Measurements from ENCODE around the gene LGR4. TPM values are rescaled to one million over a fixed set of nuclear protein-coding genes. Genes with fewer than 3 reads are reported as not detected.

The LGR4 gene
- total RNA-seq, 3 donors from 2014 or later (not counting 1 experiment from before 2014, with no cell fraction given): 0.08 to 0.70 (median 0.35) TPM

DNA sequence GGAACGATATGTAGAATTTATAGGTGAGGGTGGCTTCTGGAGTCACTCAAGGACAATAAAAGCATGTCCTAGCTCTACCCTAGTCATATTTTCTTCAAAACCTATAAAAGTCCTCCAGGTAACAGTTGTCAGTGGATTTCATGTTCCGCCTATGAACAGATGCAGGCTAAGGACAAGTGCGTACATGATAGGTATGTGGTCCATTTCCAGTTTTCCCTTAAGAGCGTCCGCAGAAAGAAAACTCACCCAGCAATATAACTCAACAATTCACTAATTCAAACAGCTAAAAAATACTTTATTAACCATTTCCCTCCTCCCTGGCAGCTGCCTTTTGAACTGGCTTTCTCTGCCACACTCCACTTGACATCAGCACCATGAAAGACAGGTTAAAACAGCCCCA is 59.4 kb downstream of the LGR4 start:
- H3K27me3 Mint-ChIP-seq (ENCODE audit: low read depth in 2 of 2): peaks cover 5 to 6% of the 10 kb centered on the region in 2 donors
- ATAC-seq (no peak), DNase-seq (no peak)
- intact Hi-C loops (cut with micrococcal nuclease): no loop called here
- Histone ChIP-seq H3K9me3 (ENCODE audit: control insufficient read depth, insufficient read depth, low read length) (no peaks in the 10 kb centered on the region), H3K36me3 (ENCODE audit: control insufficient read depth, insufficient read depth, low read length) (no peaks in the 10 kb centered on the region), H3K27ac (ENCODE audit: low read length) (no peak overlapping the region), H3K4me3 (ENCODE audit: low read length) (no peak overlapping the region), H3K4me1 (ENCODE audit: control insufficient read depth, insufficient read depth, low read length) (no peaks in the 10 kb centered on the region), H3K27me3 (ENCODE audit: control insufficient read depth, insufficient read depth, low read length) (no peaks in the 10 kb centered on the region)
- H3K4me3 Mint-ChIP-seq: no peak overlapping the region
- H3K36me3 Mint-ChIP-seq: no peaks in the 10 kb centered on the region
- no peaks in the 10 kb centered on the region for H3K4me1 Mint-ChIP-seq
- WGBS (ENCODE audit: insufficient coverage): 96% methylated on average over 4 of the region's 5 CpGs
- no peak overlapping the region for H3K27ac Mint-ChIP-seq
- TF ChIP-seq CTCF (IDR thresholded peaks at IDR 0.05): no peak
- H3K9me3 Mint-ChIP-seq: no peaks in the 10 kb centered on the region

GRCh38 chr11:27412192-27412691 is 60.3 kb downstream of the LGR4 start:
- TF ChIP-seq CTCF (IDR thresholded peaks at IDR 0.05): no peak
- Histone ChIP-seq H3K9me3 (ENCODE audit: control insufficient read depth, insufficient read depth, low read length) (no peaks in the 10 kb centered on the region), H3K27ac (ENCODE audit: low read length) (no peak overlapping the region), H3K4me3 (ENCODE audit: low read length) (no peak overlapping the region), H3K36me3 (ENCODE audit: control insufficient read depth, insufficient read depth, low read length) (no peaks in the 10 kb centered on the region), H3K27me3 (ENCODE audit: control insufficient read depth, insufficient read depth, low read length) (no peaks in the 10 kb centered on the region), H3K4me1 (ENCODE audit: control insufficient read depth, insufficient read depth, low read length) (no peaks in the 10 kb centered on the region)
- ATAC-seq (no peak), DNase-seq (no peak)
- H3K36me3 Mint-ChIP-seq: no peaks in the 10 kb centered on the region
- H3K4me3 Mint-ChIP-seq: no peak overlapping the region
- H3K4me1 Mint-ChIP-seq: no peaks in the 10 kb centered on the region
- H3K9me3 Mint-ChIP-seq: no peaks in the 10 kb centered on the region
- no peak overlapping the region for H3K27ac Mint-ChIP-seq
- intact Hi-C loops (cut with micrococcal nuclease): no loop called here
- peaks cover 5 to 6% of the 10 kb centered on the region in 2 donors for H3K27me3 Mint-ChIP-seq (ENCODE audit: low read depth in 2 of 2)

GRCh38 chr11:27411328-27411727 is 61.3 kb downstream of the LGR4 start:
- peaks cover 5 to 6% of the 10 kb centered on the region in 2 donors for H3K27me3 Mint-ChIP-seq (ENCODE audit: low read depth in 2 of 2)
- no peak for TF ChIP-seq CTCF (IDR thresholded peaks at IDR 0.05)
- DNase-seq (no peak), ATAC-seq (no peak)
- Histone ChIP-seq H3K4me1 (ENCODE audit: control insufficient read depth, insufficient read depth, low read length) (no peaks in the 10 kb centered on the region), H3K36me3 (ENCODE audit: control insufficient read depth, insufficient read depth, low read length) (no peaks in the 10 kb centered on the region), H3K27ac (ENCODE audit: low read length) (no peak overlapping the region), H3K4me3 (ENCODE audit: low read length) (no peak overlapping the region), H3K9me3 (ENCODE audit: control insufficient read depth, insufficient read depth, low read length) (no peaks in the 10 kb centered on the region), H3K27me3 (ENCODE audit: control insufficient read depth, insufficient read depth, low read length) (no peaks in the 10 kb centered on the region)
- no peak overlapping the region for H3K4me3 Mint-ChIP-seq
- no peaks in the 10 kb centered on the region for H3K36me3 Mint-ChIP-seq
- H3K27ac Mint-ChIP-seq: no peak overlapping the region
- H3K4me1 Mint-ChIP-seq: no peaks in the 10 kb centered on the region
- intact Hi-C loops (cut with micrococcal nuclease): no loop called here
- no peaks in the 10 kb centered on the region for H3K9me3 Mint-ChIP-seq

DNA sequence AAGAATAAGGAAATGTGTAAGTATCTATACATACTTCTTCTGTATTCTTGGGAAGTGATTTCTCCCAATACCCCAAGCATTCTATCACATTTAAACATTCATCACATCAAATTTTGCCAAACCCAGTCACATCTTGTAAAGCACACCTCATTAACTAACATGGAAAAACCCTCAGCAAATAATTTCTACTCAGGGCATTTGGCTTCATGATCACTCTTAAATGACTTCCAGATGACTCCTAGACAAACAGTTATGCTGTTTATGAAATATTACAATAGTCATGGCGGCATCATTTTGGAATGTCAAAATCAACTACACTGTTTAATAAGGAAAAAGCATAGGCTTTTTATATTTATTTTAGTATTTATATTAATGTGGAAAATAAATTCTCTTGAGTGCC is 62.3 kb downstream of the LGR4 start:
- Mint-ChIP-seq H3K27ac (no peak overlapping the region), H3K4me3 (no peak overlapping the region), H3K36me3 (no peaks in the 10 kb centered on the region), H3K27me3 (ENCODE audit: low read depth in 2 of 2) (peaks cover 3 to 6% of the 10 kb centered on the region in 2 donors), H3K9me3 (no peaks in the 10 kb centered on the region), H3K4me1 (no peaks in the 10 kb centered on the region)
- WGBS (ENCODE audit: insufficient coverage): no CpG with 5 or more reads among the region's 1 CpG
- TF ChIP-seq CTCF (IDR thresholded peaks at IDR 0.05): no peak
- Histone ChIP-seq H3K4me3 (ENCODE audit: low read length) (no peak overlapping the region), H3K4me1 (ENCODE audit: control insufficient read depth, insufficient read depth, low read length) (no peaks in the 10 kb centered on the region), H3K27me3 (ENCODE audit: control insufficient read depth, insufficient read depth, low read length) (no peaks in the 10 kb centered on the region), H3K9me3 (ENCODE audit: control insufficient read depth, insufficient read depth, low read length) (no peaks in the 10 kb centered on the region), H3K36me3 (ENCODE audit: control insufficient read depth, insufficient read depth, low read length) (no peaks in the 10 kb centered on the region), H3K27ac (ENCODE audit: low read length) (no peak overlapping the region)
- intact Hi-C loops (cut with micrococcal nuclease): no loop called here
- DNase-seq: no peak
- ATAC-seq: no peak
